Immature natural killer cell (primary cell): Measurements from ENCODE around the gene MEGF6. TPM values are rescaled to one million over a fixed set of nuclear protein-coding genes. Genes with fewer than 3 reads are reported as not detected.
A peak's percentile ranks its signal among the peaks of the same experiment; 100 is the strongest.

Source experiments
- DNase-seq, 3 donors: peaks; one replicate each; pipeline ENCODE4 v3.0.0; 2022; ENCODE audit warnings: mixed read lengths in 1 of 3
- H3K27ac Mint-ChIP-seq, 6 donors: one replicate each; pipeline ENCODE4 v1.8.0; 2020; ENCODE audit warnings: mixed read lengths in 6 of 6, mild to moderate bottlenecking in 5 of 6, inconsistent platforms in 4 of 6, moderate library complexity in 3 of 6
- H3K27me3 Mint-ChIP-seq, 3 donors: one replicate each; pipeline ENCODE4 v1.8.0; 2020 to 2021; ENCODE audit warnings: low read depth in 3 of 3, mild to moderate bottlenecking in 3 of 3, mixed read lengths in 3 of 3, moderate library complexity in 3 of 3, inconsistent platforms in 1 of 3
- H3K36me3 Mint-ChIP-seq, 3 donors: one replicate each; pipeline ENCODE4 v1.8.0; 2020; ENCODE audit warnings: mixed read lengths in 3 of 3, inconsistent platforms in 2 of 3, mild to moderate bottlenecking in 2 of 3
- H3K4me1 Mint-ChIP-seq, 2 donors: one replicate each; pipeline ENCODE4 v1.8.0; 2020; ENCODE audit warnings: inconsistent platforms in 2 of 2, mild to moderate bottlenecking in 2 of 2, mixed read lengths in 2 of 2, moderate library complexity in 1 of 2
- H3K4me3 Mint-ChIP-seq, 5 donors: one replicate each; pipeline ENCODE4 v1.8.0; 2020; ENCODE audit warnings: mild to moderate bottlenecking in 5 of 5, mixed read lengths in 5 of 5, inconsistent platforms in 3 of 5, moderate library complexity in 3 of 5
- H3K9me3 Mint-ChIP-seq, 6 donors: one replicate each; pipeline ENCODE4 v1.8.0; 2020; ENCODE audit warnings: mild to moderate bottlenecking in 6 of 6, mixed read lengths in 6 of 6, inconsistent platforms in 4 of 6, moderate library complexity in 3 of 6
- polyA plus RNA-seq, 3 donors: library from polyadenylated mRNA; unstranded; fragments of 300-500 nt; fragmentation: Illumina TruSeq; gene quantifications; one replicate each; pipeline ENCODE4 v1.2.3, GENCODE V29; 2021

The MEGF6 gene
- polyA plus RNA-seq, 3 donors from 2014 or later: 0.08 TPM; not detected in 2

- Mint-ChIP-seq H3K27ac (no peak overlapping the region), H3K36me3 (no peaks in the 10 kb centered on the region), H3K4me1 (peaks cover 0 to 6% of the 10 kb centered on the region in 2 donors), H3K9me3 (no peaks in the 10 kb centered on the region), H3K4me3 (no peak overlapping the region), H3K27me3 (peaks cover 0 to 2% (median 0%) of the 10 kb centered on the region in 3 donors)
- DNase-seq: no peak
Observed at GRCh38 chr1:3459940-3460671, 151.2 kb downstream of the MEGF6 start.

DNA sequence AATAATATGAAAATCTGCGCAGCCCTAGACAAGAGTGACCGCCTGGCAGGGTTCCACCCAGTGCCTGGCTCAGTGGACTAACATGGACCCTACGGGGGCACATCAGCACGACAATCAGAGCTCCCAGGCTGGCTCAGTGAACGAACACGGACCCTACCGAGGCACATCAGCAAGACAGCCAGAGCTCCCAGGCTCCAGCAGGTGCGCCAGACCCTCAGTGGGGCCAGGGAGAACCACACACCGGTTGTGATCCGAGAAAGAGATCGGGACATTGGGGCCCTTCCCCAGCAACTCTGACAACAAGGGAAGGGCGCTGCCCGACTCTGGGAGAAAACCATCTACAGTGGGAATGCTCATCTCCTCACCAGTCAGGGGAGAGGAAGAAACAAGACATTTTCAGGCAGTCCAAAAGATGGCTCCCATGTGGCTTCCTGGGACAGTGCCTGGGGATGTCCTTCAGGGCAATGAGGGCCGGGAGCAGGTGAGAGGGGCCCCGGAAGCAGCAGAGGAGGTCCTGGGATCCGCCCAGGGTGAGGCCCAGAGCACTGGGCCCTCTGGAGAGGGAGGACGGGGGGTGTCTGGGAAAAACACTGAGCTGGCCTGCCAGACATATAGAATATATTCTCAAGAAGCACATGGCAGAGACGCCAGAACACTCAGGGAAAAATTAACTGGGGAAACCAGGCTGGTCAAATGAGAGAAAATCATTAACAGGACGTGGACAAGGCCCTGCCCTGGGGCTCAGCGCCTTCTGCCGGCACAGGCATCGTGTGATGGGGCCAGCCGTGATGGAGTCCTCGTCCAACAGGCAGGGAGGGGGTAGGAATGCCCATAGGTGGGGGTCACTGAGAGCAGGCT lies 152.0 kb downstream of the MEGF6 start:
- H3K27ac Mint-ChIP-seq: no peak overlapping the region
- DNase-seq: no peak
- H3K9me3 Mint-ChIP-seq: no peaks in the 10 kb centered on the region
- no peak overlapping the region for H3K4me3 Mint-ChIP-seq
- H3K36me3 Mint-ChIP-seq: no peaks in the 10 kb centered on the region
- peaks cover 0 to 2% (median 0%) of the 10 kb centered on the region in 3 donors for H3K27me3 Mint-ChIP-seq
- H3K4me1 Mint-ChIP-seq: peaks cover 0 to 7% of the 10 kb centered on the region in 2 donors

DNA sequence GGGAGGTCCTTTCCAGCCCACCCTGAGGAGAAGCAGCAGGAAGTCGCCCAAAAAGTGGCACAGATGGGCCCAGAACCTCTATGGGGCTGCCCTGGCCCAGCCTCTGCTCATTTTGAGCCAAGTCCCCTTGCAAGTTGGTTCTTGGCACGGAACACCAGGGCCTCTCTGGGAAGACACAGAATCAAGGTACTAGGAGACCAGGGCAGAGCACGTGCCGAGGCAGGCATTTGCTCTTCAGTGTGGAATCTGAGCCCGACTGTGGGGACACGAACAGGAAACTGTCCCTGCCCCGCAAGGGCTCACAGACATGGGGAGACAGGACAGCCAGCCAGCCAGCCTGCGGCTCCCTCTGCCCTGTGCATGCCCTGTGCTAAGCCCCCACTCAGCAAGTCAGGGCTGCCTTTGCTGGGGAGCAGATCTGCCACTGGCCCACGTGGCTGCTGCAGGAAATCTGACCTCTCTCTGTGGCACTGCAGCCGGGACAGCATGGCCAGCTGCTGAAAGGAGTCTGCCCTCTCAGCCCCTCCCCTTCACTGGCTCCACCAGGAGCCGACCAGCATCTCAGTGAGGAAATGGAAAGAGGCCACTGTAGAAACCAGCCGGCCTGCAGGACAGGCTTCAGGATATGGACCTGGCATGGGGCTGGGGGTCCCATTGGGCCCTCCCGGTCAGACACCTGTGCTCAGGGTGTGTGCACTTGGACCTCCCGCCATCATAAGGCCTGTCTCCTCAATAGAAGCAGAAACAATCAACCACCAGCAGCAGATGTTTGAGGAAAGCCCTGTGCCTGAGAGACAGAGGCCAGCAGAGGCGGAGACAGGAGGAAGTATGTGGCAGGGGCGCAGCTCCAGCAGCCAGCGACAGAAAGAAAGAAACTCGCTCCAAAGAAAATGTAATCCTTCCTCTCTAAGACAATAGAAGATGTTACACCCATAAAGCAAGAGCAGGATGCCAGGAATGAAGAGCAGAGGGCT lies 153.1 kb downstream of the MEGF6 start:
- H3K4me1 Mint-ChIP-seq: peaks cover 0 to 10% of the 10 kb centered on the region in 2 donors
- no peak overlapping the region for H3K4me3 Mint-ChIP-seq
- no peaks in the 10 kb centered on the region for H3K9me3 Mint-ChIP-seq
- no peaks in the 10 kb centered on the region for H3K36me3 Mint-ChIP-seq
- no peak for DNase-seq
- peaks cover 0 to 2% (median 0%) of the 10 kb centered on the region in 3 donors for H3K27me3 Mint-ChIP-seq
- H3K27ac Mint-ChIP-seq: no peak overlapping the region

DNA sequence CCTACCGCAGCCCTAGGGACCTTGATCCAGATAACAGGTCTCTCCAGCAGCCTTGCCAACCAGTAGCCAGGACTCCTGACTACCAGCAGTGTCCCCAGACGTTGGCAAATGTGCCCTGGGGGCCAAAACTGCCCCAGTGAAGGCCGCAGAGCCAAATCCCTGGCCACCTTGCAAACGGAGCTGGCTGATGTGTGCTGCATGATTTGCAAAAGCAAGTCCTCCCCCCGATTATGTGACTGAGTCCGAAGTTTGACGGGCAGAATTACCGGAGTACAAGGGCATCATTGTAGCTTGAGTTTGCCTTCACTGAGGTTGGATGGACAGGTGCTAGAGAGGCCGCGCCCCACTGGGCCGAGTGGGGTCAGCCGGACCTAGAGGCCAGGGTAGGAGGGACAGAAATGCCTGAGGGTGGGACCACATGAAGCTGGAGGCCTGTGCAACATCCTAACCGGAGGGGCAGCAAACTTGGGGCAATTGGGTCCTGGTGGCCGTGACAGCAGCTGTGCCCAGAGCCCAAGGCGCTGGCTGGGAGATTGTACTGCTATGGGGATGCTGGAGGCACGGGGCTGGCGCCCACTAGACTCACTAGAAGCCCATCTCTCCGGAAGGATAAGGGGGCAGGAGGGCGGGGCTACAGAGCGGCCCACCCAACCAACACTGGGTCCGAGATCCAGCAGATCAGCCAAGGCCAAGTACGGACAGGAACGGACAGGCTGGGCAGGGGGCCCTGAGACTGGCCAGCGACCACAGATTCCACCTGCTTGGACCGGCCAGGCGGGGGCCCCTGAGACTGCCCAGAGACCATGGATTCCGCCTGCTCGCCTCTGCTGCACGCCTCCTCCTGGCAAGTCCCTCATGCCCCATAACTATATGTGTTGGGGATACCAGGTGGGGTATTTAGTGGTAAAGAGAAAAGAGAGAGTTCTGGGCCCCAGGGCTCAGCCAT lies 154.1 kb downstream of the MEGF6 start:
- Mint-ChIP-seq H3K4me1 (peaks cover 0 to 11% of the 10 kb centered on the region in 2 donors), H3K4me3 (peak overlapping the region in 1 of 5 donors; percentile 10), H3K27ac (no peak overlapping the region), H3K27me3 (peaks cover 0 to 2% (median 0%) of the 10 kb centered on the region in 3 donors), H3K9me3 (no peaks in the 10 kb centered on the region), H3K36me3 (no peaks in the 10 kb centered on the region)
- no peak for DNase-seq

GRCh38 chr1:3456449-3456963 lies 154.8 kb downstream of the MEGF6 start:
- Mint-ChIP-seq H3K4me1 (peaks cover 0 to 11% of the 10 kb centered on the region in 2 donors), H3K27ac (no peak overlapping the region), H3K4me3 (no peak overlapping the region), H3K36me3 (no peaks in the 10 kb centered on the region), H3K9me3 (no peaks in the 10 kb centered on the region), H3K27me3 (peaks cover 0 to 2% (median 0%) of the 10 kb centered on the region in 3 donors)
- no peak for DNase-seq

GRCh38 chr1:3455670-3456448 lies 155.4 kb downstream of the MEGF6 start:
- peaks cover 0 to 11% of the 10 kb centered on the region in 2 donors for H3K4me1 Mint-ChIP-seq
- no peak for DNase-seq
- H3K27ac Mint-ChIP-seq: no peak overlapping the region
- peak overlapping the region in 3 of 5 donors; percentile 21 to 58 (median 23) for H3K4me3 Mint-ChIP-seq
- no peaks in the 10 kb centered on the region for H3K9me3 Mint-ChIP-seq
- peaks cover 0 to 4% (median 0%) of the 10 kb centered on the region in 3 donors for H3K27me3 Mint-ChIP-seq
- H3K36me3 Mint-ChIP-seq: no peaks in the 10 kb centered on the region

GRCh38 chr1:3454811-3455618 lies 156.3 kb downstream of the MEGF6 start:
- peaks cover 1 to 4% (median 3%) of the 10 kb centered on the region in 3 donors for H3K27me3 Mint-ChIP-seq
- H3K36me3 Mint-ChIP-seq: no peaks in the 10 kb centered on the region
- H3K4me1 Mint-ChIP-seq: peaks cover 0 to 11% of the 10 kb centered on the region in 2 donors
- no peaks in the 10 kb centered on the region for H3K9me3 Mint-ChIP-seq
- no peak for DNase-seq
- H3K27ac Mint-ChIP-seq: no peak overlapping the region
- H3K4me3 Mint-ChIP-seq: peak overlapping the region; percentile 21 to 74 (median 53)

GRCh38 chr1:3453891-3454810 lies 157.2 kb downstream of the MEGF6 start, which contains the start of gene ARHGEF16:
ARHGEF16 (plus strand) TSS chr1:3454665; CDS start chr1:3463085, 8,420 bp downstream.
- Mint-ChIP-seq H3K27me3 (peaks cover 1 to 4% (median 3%) of the 10 kb centered on the region in 3 donors), H3K27ac (no peak within 1 kb of the TSS), H3K36me3 (no peaks in the 10 kb centered on the region), H3K4me1 (peaks cover 0 to 11% of the 10 kb centered on the region in 2 donors), H3K9me3 (no peaks in the 10 kb centered on the region), H3K4me3 (peak within 1 kb of the TSS; percentile 21 to 74 (median 53))
- peak; percentile 9 to 17 (median 16) for DNase-seq

DNA sequence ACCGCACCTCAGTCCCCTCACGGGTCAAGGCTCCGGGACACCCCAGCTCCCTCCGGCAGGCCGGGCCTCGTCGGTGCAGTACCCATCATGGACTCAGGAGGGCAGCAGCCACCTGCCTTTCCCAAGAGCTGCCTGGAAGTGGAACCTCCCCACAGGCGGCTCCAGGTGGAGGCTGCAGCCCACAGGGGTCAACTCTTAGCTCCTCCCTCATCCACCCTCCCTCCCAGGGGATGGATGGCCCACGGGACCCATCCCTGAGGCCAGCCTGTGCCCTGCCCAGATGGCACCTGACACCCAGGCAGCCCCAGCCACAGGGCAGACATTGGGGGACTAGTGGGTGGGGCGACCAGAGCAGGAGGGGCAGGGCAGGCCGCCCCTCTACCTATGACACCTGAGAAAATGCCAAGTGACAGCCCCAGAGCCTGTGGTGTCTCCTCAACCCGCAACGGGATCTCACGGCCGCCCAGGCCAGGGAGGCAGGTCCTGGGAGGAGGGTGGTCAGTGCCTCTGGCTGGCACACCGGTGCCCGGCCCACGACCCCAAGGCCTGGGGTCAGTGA lies 158.0 kb downstream of the MEGF6 start:
- Mint-ChIP-seq H3K27ac (no peak overlapping the region), H3K36me3 (no peaks in the 10 kb centered on the region), H3K9me3 (no peaks in the 10 kb centered on the region), H3K27me3 (peaks cover 1 to 4% (median 3%) of the 10 kb centered on the region in 3 donors), H3K4me3 (peak overlapping the region; percentile 32 to 71 (median 45)), H3K4me1 (peaks cover 0 to 11% of the 10 kb centered on the region in 2 donors)
- DNase-seq: peak; percentile 50 to 55 (median 54)

DNA sequence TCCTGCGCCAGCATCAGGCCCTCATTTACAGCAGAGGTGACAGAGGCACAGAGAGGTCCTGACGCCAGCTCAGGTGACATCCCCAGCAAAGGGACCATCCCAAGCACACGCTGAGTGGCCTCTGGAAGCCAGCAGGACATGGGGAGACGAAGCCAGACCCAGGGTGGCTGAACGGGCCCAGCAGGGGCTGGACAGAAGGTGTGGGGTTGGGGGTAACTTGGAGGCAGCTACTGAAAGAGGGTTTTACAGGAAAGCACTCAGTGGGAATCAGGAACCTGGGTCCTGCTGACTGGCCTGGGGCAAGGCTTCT lies 158.5 kb downstream of the MEGF6 start:
- no peak overlapping the region for H3K4me3 Mint-ChIP-seq

More for the DNA sequence above, 158.5 kb downstream of the MEGF6 start:
- Mint-ChIP-seq H3K9me3 (peaks cover 0 to 3% (median under 1%) of the 10 kb centered on the region in 6 donors), H3K36me3 (no peaks in the 10 kb centered on the region), H3K4me1 (peaks cover 0 to 11% of the 10 kb centered on the region in 2 donors), H3K27me3 (peaks cover 1 to 6% (median 3%) of the 10 kb centered on the region in 3 donors), H3K27ac (no peak overlapping the region)
- DNase-seq: no peak
